Kidney tubule cell (primary cell): Measurements from ENCODE around the gene HHIP.

Source experiments
- DNase-seq: peaks from one replicate; pipeline ENCODE4 v3.0.0-alpha.2; 2018; ENCODE audit warnings: low spot score

The HHIP gene

GRCh38 chr4:144658015-144658567 is 12.1 kb downstream of the HHIP start:
- DNase-seq: no peak

- no peak for DNase-seq
Measured at GRCh38 chr4:144658903-144659302, 12.9 kb downstream of the HHIP start.

DNA sequence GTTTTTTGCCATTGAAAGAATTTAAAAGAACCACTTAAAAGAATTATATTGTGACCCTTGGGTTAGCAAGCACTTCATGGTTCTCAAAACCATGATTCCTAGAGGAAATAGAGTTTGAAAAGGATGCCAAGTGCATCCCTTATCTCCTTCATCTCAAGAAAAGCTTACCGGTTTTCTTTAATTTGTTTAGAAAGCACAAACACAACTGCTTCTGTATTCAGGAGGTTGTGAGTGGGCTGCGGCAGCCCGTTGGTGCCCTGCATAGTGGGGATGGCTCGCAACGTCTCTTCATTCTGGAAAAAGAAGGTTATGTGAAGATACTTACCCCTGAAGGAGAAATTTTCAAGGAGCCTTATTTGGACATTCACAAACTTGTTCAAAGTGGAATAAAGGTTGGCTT is 13.5 kb downstream of the HHIP start:
- no peak for DNase-seq

GRCh38 chr4:144663834-144664475 is 18.0 kb downstream of the HHIP start:
- DNase-seq: no peak

- DNase-seq: peak; percentile 65
Measured at GRCh38 chr4:144666539-144667175, 20.7 kb downstream of the HHIP start.

GRCh38 chr4:144667500-144667899 is 21.5 kb downstream of the HHIP start:
- peak; percentile 70 for DNase-seq

- DNase-seq: no peak
Measured at GRCh38 chr4:144670776-144671175, 24.8 kb downstream of the HHIP start.

DNA sequence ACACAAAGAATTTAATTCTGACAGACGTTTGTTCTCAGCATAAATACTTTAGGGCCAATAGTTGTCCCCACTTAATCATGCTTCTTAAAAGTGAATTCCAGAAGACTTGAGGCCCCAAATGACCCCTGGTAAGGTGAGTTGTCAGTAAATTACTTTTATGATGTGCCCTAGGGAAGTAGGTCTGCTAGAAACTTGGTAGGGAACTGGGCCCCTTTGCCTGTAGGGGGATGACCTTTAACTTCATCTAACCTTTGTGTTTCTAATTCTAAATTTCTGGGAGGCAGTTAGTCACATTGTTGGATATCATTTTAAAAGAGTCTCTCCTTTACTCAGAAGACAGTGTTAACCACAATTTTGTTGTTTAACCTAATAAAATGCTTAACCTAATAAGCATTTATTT is 28.8 kb downstream of the HHIP start:
- DNase-seq: no peak

DNA sequence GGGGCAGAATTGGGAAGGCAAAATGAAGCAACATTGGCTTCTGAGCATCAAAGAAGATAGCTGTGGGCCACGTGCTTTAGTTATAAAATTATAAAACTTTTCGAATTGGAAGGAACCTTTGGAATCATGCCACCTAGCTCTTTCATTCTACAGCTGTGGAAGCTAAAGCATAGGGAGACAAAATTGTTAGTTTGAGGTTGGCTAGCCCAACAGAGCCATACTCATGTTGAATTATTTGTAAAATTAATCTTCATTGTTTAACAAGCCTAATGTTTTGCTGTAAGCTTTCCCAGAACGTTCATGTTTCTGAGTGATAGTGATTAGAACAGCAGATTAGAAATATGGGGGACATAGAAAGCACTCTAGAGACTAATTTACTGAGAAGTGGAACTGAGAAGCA is 35.9 kb downstream of the HHIP start:
- DNase-seq: no peak

- no peak for DNase-seq
Measured at GRCh38 chr4:144683516-144683915, 37.6 kb downstream of the HHIP start.

- DNase-seq: no peak
Measured at GRCh38 chr4:144685911-144686310, 40.0 kb downstream of the HHIP start.

GRCh38 chr4:144686921-144687320 is 41.0 kb downstream of the HHIP start:
- DNase-seq: no peak

GRCh38 chr4:144687466-144687865 is 41.5 kb downstream of the HHIP start:
- DNase-seq: no peak

DNA sequence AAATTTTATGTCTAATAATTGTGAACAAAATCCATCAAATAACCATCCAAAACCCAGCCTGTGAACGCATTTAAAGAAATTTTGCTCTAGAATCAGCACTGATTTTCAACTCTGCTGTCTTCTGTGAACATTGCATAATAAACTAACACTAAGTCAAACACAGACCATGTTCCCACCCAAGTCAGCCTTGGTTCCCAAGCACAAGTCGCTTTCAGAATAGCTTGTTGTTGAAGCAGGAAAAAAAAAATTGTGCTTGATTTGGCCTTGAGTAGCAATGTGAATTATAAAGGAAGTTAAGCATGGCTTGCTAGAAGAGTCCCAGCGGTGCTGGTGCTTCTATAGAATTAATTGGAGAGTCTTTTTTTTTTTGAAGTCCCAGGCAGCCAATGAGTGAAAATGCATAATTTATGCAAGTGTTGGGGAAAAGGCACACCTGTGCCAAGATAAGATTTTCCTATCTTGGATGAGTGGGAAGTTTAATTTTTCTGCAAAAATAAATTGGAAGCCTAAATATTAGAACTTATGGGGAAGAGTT is 42.1 kb downstream of the HHIP start:
- DNase-seq: no peak

DNA sequence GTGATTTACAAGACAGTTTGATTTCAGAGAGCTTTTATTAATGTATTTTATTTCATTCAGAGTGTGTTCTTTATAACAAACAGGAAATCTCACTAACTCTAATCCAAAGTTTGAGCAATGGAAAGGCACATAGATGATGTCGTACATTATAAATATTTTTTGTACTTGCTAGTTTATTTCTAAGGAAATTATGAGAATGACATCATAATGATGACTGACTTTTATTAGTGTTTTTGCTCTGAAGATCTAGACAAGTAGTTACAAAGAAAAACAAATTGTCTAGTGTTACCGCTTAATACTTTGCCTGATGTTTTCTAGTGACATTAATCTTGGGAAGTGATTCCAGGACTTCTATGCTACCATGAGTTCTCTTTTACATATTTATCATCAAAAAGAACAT is 43.2 kb downstream of the HHIP start:
- no peak for DNase-seq

DNA sequence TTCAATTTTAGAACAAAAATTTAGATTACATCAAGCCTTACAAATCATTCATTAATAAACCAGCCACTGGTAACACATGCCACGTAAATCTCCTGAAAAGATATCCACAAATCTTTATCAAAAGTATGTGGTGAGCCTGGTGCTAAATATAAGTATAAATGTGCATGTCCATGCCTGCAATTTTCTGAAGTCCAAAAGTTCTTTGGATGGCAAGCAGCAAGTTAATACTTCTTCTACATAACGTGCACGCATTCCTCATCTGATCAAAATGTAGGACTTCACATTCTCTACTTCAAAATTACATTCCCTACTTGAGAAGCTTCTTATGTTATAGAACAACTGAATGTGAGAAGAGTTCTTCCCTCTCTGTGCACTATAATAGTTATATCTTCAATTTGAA is 49.8 kb downstream of the HHIP start:
- DNase-seq: no peak

DNA sequence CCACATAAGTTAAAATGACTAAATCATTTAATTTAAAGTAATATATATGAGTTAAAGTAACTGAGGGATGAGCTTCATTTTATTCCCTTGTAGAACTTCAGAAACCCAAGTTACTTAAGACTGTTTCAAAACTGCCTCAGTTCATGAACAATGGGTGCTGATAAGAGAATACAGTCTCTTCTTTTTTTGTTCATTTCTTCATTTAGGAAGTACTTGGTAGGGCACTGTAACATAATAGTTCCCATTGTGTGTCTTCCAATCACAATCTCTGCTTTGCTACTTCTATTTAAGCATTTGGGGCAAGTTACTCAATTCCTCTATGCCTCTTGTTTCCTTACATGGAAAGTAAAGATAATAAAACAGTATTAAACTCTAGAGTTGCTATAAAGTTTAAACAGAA is 50.4 kb downstream of the HHIP start:
- no peak for DNase-seq

- DNase-seq: peak; percentile 18
Measured at GRCh38 chr4:144699565-144699964, 53.6 kb downstream of the HHIP start.

DNA sequence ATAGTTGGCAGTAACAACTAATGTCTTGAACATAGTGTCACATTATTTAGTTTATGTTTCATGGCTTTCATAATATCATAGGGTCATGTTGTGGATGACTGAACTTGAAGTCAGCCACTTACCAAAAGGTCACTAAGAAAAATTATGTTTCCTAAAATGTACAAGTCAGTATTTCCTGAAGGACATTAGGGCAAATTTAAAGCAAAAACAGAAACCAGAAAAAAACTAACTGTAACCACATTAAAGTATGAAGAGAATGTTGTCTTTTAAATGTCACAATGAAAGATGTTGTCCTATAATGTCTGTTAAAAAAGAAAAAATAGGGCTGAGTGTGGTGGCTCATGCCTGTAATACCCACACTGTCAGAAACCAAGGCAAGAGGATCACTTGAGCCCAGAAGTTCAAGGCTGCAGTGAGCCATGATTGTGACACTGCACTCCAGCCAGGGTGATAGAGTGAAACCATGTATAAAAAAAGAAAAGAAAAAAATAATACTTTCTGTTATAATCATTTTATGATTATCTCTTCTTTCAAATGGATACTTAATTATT is 55.8 kb downstream of the HHIP start:
- no peak for DNase-seq

DNA sequence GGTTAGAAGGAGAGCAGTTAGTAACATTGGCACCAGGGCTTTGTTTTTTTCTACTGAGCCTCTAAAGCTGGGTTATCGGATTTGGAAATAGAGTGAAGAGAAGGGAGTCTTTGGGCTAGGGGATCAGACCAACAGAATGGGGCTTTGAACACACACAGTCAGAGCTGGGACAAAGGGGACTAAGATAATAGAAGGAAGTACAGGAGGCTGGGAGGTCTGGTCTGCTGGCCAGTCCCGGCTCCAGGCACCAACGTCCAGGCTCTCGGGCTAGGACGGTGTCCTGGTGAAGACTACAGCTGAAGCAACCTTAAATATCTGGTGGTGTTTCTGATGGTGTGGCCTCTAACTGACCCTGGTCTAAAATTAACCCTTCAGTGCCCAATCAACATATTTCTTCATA is 57.5 kb downstream of the HHIP start:
- no peak for DNase-seq

GRCh38 chr4:144705601-144706590 is 59.9 kb downstream of the HHIP start:
- DNase-seq: no peak

GRCh38 chr4:144709159-144709558 is 63.2 kb downstream of the HHIP start:
- DNase-seq: peak; percentile 96
